GM23338 (cell line): ENCODE data around the gene SPATA33. TPM values are rescaled to one million over a fixed set of nuclear protein-coding genes. Genes with fewer than 3 reads are reported as not detected.

Experiments used
- ATAC-seq: fragments of 200-7000 bp; cut with Tn5 transposase; 3 replicates; pipeline ENCODE4 v1.9.1; 2020
- DNase-seq: peaks from one replicate; pipeline ENCODE4 v3.0.0-alpha.2; 2015; ENCODE audit warnings: low spot score
- H2AFZ ChIP-seq: fragments of 200-600 bp; sonication (generic); 2 replicates; pipeline ENCODE4 v1.8.0; 2016; ENCODE audit warnings: antibody characterized with exemption, mild to moderate bottlenecking, moderate library complexity
- H3F3A ChIP-seq: fragments of 200-600 bp; sonication (generic); replicated peaks from 2 replicates; pipeline ENCODE4 v1.8.0; 2017; ENCODE audit warnings: antibody characterized with exemption, mixed run types, low read depth
- H3K27ac ChIP-seq: fragments of 200-600 bp; sonication (generic); 2 replicates; pipeline ENCODE4 v1.6.1; 2016; ENCODE audit warnings: low read depth
- H3K27me3 ChIP-seq: fragments of 200-600 bp; sonication (generic); 2 replicates; pipeline ENCODE4 v1.8.0; 2016; ENCODE audit warnings: mild to moderate bottlenecking, mixed run types, moderate library complexity; ENCODE audit not compliant: insufficient read depth
- H3K36me3 ChIP-seq: fragments of 200-600 bp; sonication (generic); 2 replicates; pipeline ENCODE4 v1.8.0; 2016; ENCODE audit warnings: mild to moderate bottlenecking; ENCODE audit not compliant: insufficient read depth
- H3K4me1 ChIP-seq: fragments of 200-600 bp; sonication (generic); 2 replicates; pipeline ENCODE4 v1.8.0; 2016; ENCODE audit warnings: mild to moderate bottlenecking, moderate library complexity; ENCODE audit not compliant: insufficient read depth
- H3K4me2 ChIP-seq: fragments of 200-600 bp; sonication (generic); 2 replicates; pipeline ENCODE4 v1.7.1; 2017; ENCODE audit warnings: mixed run types
- H3K4me3 ChIP-seq: fragments of 200-600 bp; sonication (generic); 2 replicates; pipeline ENCODE4 v1.6.1; 2016; ENCODE audit warnings: mixed run types
- H3K79me2 ChIP-seq: fragments of 200-600 bp; sonication (generic); replicated peaks from 2 replicates; pipeline ENCODE4 v1.8.0; 2017; ENCODE audit warnings: mild to moderate bottlenecking; ENCODE audit not compliant: insufficient read depth
- H3K9me2 ChIP-seq: fragments of 200-600 bp; sonication (generic); 2 replicates; pipeline ENCODE4 v1.8.0; 2017; ENCODE audit not compliant: insufficient read depth
- H4K20me1 ChIP-seq: fragments of 200-600 bp; sonication (generic); replicated peaks from 2 replicates; pipeline ENCODE4 v1.8.0; 2017; ENCODE audit warnings: mild to moderate bottlenecking; ENCODE audit not compliant: insufficient read depth
- H3K27ac Mint-ChIP-seq: 2 replicates; pipeline ENCODE4 v1.8.0; 2020; ENCODE audit warnings: inconsistent platforms, mild to moderate bottlenecking, moderate library complexity, mixed read lengths
- H3K27me3 Mint-ChIP-seq: 3 replicates; pipeline ENCODE4 v1.8.0; 2022; ENCODE audit warnings: low read depth, mild to moderate bottlenecking, moderate library complexity, mixed read lengths, inconsistent platforms; ENCODE audit not compliant: insufficient read depth, poor library complexity
- H3K36me3 Mint-ChIP-seq: 3 replicates; pipeline ENCODE4 v1.8.0; 2021; ENCODE audit warnings: low read depth, mild to moderate bottlenecking, inconsistent platforms, moderate library complexity, mixed read lengths
- H3K4me1 Mint-ChIP-seq: 3 replicates; pipeline ENCODE4 v1.8.0; 2020; ENCODE audit warnings: mild to moderate bottlenecking, inconsistent platforms, mixed read lengths
- H3K4me3 Mint-ChIP-seq: 3 replicates; pipeline ENCODE4 v1.8.0; 2021; ENCODE audit warnings: moderate library complexity, mild to moderate bottlenecking, inconsistent platforms, mixed read lengths
- H3K9me3 Mint-ChIP-seq: 3 replicates; pipeline ENCODE4 v1.8.0; 2020; ENCODE audit warnings: moderate library complexity, mild to moderate bottlenecking, inconsistent platforms, mixed read lengths
- CREB1 ChIP-seq: fragments of 250-450 bp; sonication (Bioruptor Pico); IDR thresholded peaks from 2 replicates; pipeline ENCODE4 v1.5.0; 2020; ENCODE audit warnings: low read depth, mild to moderate bottlenecking, moderate library complexity
- CTCF ChIP-seq, 2 experiments: fragments of 200-600 bp in 1 of 2; sonication (generic) in 1 of 2; conservative IDR thresholded peaks; 2 replicates each; pipeline versions ENCODE4 v1.5.1 to v1.6.1; 2016 to 2017; ENCODE audit warnings: antibody characterized with exemption in 2 of 2, low read depth in 2 of 2, mild to moderate bottlenecking in 2 of 2, moderate library complexity in 1 of 2
- ETS1 ChIP-seq: IDR thresholded peaks from 2 replicates; pipeline ENCODE4 v1.6.1; 2016; ENCODE audit warnings: antibody characterized with exemption
- EZH2 ChIP-seq: fragments of 200-600 bp; sonication (generic); IDR thresholded peaks from one replicate; pipeline ENCODE4 v1.8.0; 2017; ENCODE audit warnings: antibody characterized with exemption, mild to moderate bottlenecking, low read depth; ENCODE audit not compliant: unreplicated experiment
- EZH2phosphoT487 ChIP-seq: fragments of 200-600 bp; sonication (generic); IDR thresholded peaks from one replicate; pipeline ENCODE4 v1.8.1; 2018; ENCODE audit warnings: antibody characterized with exemption; ENCODE audit not compliant: unreplicated experiment
- JUNB ChIP-seq: IDR thresholded peaks from one replicate; pipeline ENCODE4 v1.6.1; 2016; ENCODE audit warnings: antibody characterized with exemption; ENCODE audit not compliant: unreplicated experiment
- NANOG ChIP-seq: IDR thresholded peaks from 2 replicates; pipeline ENCODE4 v1.6.1; 2016; ENCODE audit warnings: antibody characterized with exemption, borderline replicate concordance
- POLR2AphosphoS5 ChIP-seq: IDR thresholded peaks from 2 replicates; pipeline ENCODE4 v1.6.1; 2016; ENCODE audit warnings: antibody characterized with exemption, low read depth
- REST ChIP-seq: IDR thresholded peaks from one replicate; pipeline ENCODE4 v1.6.1; 2018; ENCODE audit warnings: antibody characterized with exemption; ENCODE audit not compliant: unreplicated experiment
- STAT1 ChIP-seq: IDR thresholded peaks from one replicate; pipeline ENCODE4 v1.6.1; 2016; ENCODE audit warnings: antibody characterized with exemption; ENCODE audit not compliant: unreplicated experiment
- ZNF114 ChIP-seq: fragments of 250-450 bp; sonication (Bioruptor Pico); IDR thresholded peaks from 2 replicates; pipeline ENCODE4 v1.5.0; 2020; ENCODE audit warnings: mild to moderate bottlenecking, moderate library complexity
- ZNF331 ChIP-seq: fragments of 250-450 bp; sonication (Bioruptor Pico); IDR thresholded peaks from 2 replicates; pipeline ENCODE4 v1.5.0; 2020; ENCODE audit warnings: low read depth, mild to moderate bottlenecking, moderate library complexity
- ZNF462 ChIP-seq: fragments of 250-450 bp; sonication (Bioruptor Pico); IDR thresholded peaks from 2 replicates; pipeline ENCODE4 v1.5.0; 2020; ENCODE audit warnings: mild to moderate bottlenecking, moderate library complexity
- polyA plus RNA-seq: library from polyadenylated mRNA; unstranded; fragments of >200 nt; fragmentation: Nextera tagmentation; extraction: Ambion mirVana; gene quantifications from 2 replicates; pipeline ENCODE4 v1.2.1, GENCODE V29; 2016
- total RNA-seq: library from RNA; depleted of rRNA; stranded (reverse); fragments of >200 nt; shearing (Covaris generic); gene quantifications from 2 replicates; pipeline ENCODE4 v1.2.3, GENCODE V29; 2014

Gene SPATA33
- total and polyA plus RNA-seq, 2 experiments from 2014 or later: 5.8 to 17.4 TPM

- Histone ChIP-seq H3K4me3 (no peak within 1 kb of the TSS), H3K79me2 (no peaks in the 10 kb centered on the region), H4K20me1 (no peaks in the 10 kb centered on the region), H3K4me2 (no peak within 1 kb of the TSS), H3K9me2 (no peaks in the 10 kb centered on the region), H3K4me1 (no peaks in the 10 kb centered on the region; the same call in 1 of the 2 replicates), H3K36me3 (no peaks in the 10 kb centered on the region), H3F3A (no peaks in the 10 kb centered on the region), H2AFZ (peak within 1 kb of the TSS; percentile 91; the same call in 1 of the 2 replicates), H3K27me3 (no peaks in the 10 kb centered on the region), H3K27ac (no peak within 1 kb of the TSS)
- Mint-ChIP-seq H3K4me1 (peaks cover 12% of the 10 kb centered on the region), H3K4me3 (peak within 1 kb of the TSS; percentile 31; the same call in 1 of the 3 replicates), H3K36me3 (no peaks in the 10 kb centered on the region; the same call in 2 of the 3 replicates), H3K27me3 (peaks cover 9% of the 10 kb centered on the region), H3K9me3 (peaks cover 3% of the 10 kb centered on the region; the same call in 2 of the 3 replicates), H3K27ac (no peak within 1 kb of the TSS)
- no peak for TF ChIP-seq JUNB
- no peak for TF ChIP-seq ZNF331 (CRISPR knock-in tag)
- no peak for TF ChIP-seq ZNF462 (CRISPR knock-in tag)
- TF ChIP-seq ETS1: no peak
- no peak for TF ChIP-seq ZNF114 (CRISPR knock-in tag)
- TF ChIP-seq POLR2AphosphoS5: no peak
- no peak for TF ChIP-seq NANOG
- TF ChIP-seq CTCF (conservative IDR thresholded peaks at IDR 0.05; ENCODE audit: low read depth in 2 of 2): no peak
- no peak for TF ChIP-seq STAT1
- TF ChIP-seq EZH2phosphoT487: no peak
- no peak for TF ChIP-seq EZH2
- no peak for TF ChIP-seq REST
- no peak for TF ChIP-seq CREB1
- ATAC-seq: peak; percentile 48
- peak; percentile 49 for DNase-seq
Observed at GRCh38 chr16:89613231-89613953, 44.2 kb upstream of the SPATA33 start, which contains the start of gene DPEP1. Gene DPEP1, plus strand, starts transcription at chr16:89613642. Its CDS starts 16,769 bp downstream, at chr16:89630411.
